Mesenchymal stem cell (in vitro differentiated cells and primary cell): ENCODE measurements around the gene MROH8.

Experiments used
- DNase-seq: peaks from one replicate; pipeline ENCODE4 v3.0.0-alpha.2; 2013
- H2AFZ ChIP-seq: one replicate; pipeline ENCODE4 v1.6.1; 2013; ENCODE audit warnings: low read depth, mild to moderate bottlenecking, control low read depth, inconsistent platforms, low read length, moderate library complexity
- H2AK5ac ChIP-seq: 2 replicates; pipeline ENCODE4 v1.6.1; 2013; ENCODE audit warnings: low read length, moderate library complexity, mild to moderate bottlenecking, inconsistent platforms; ENCODE audit not compliant: severe bottlenecking
- H2BK120ac ChIP-seq: one replicate; pipeline ENCODE4 v1.6.1; 2013; ENCODE audit warnings: low read depth, mild to moderate bottlenecking, inconsistent platforms, low read length, moderate library complexity
- H2BK12ac ChIP-seq, 2 experiments: one replicate each; pipeline ENCODE4 v1.6.1; 2013; ENCODE audit warnings: inconsistent platforms in 2 of 2, low read length in 2 of 2, mild to moderate bottlenecking in 2 of 2, moderate library complexity in 2 of 2, control low read depth in 1 of 2
- H2BK15ac ChIP-seq: one replicate; pipeline ENCODE4 v1.6.1; 2013; ENCODE audit warnings: mild to moderate bottlenecking, low read depth, inconsistent platforms; ENCODE audit not compliant: poor library complexity, severe bottlenecking
- H2BK5ac ChIP-seq: 2 replicates; pipeline ENCODE4 v1.6.1; 2013; ENCODE audit warnings: low read depth, mild to moderate bottlenecking, low read length, control low read depth, inconsistent platforms; ENCODE audit not compliant: poor library complexity, severe bottlenecking
- H3K14ac ChIP-seq, 2 experiments: one replicate each; pipeline ENCODE4 v1.6.1; 2013; ENCODE audit warnings: inconsistent platforms in 2 of 2, low read length in 2 of 2, control low read depth in 1 of 2, mild to moderate bottlenecking in 1 of 2, moderate library complexity in 1 of 2
- H3K18ac ChIP-seq, 2 experiments: one replicate each; pipeline ENCODE4 v1.6.1; 2013; ENCODE audit warnings: inconsistent platforms in 2 of 2, low read length in 2 of 2, control low read depth in 1 of 2, low read depth in 1 of 2, mild to moderate bottlenecking in 1 of 2
- H3K23ac ChIP-seq, 2 experiments: one replicate each; pipeline ENCODE4 v1.6.1; 2013; ENCODE audit warnings: inconsistent platforms in 2 of 2, low read length in 2 of 2, mild to moderate bottlenecking in 2 of 2, moderate library complexity in 2 of 2, control low read depth in 1 of 2
- H3K27ac ChIP-seq: 2 replicates; pipeline ENCODE4 v1.5.1; 2013; ENCODE audit warnings: mild to moderate bottlenecking, moderate library complexity, low read length, control low read depth, inconsistent platforms; ENCODE audit not compliant: poor library complexity, severe bottlenecking
- H3K27me3 ChIP-seq, 2 experiments: 2 replicates each; pipeline versions ENCODE4 v1.6.1 to v1.7.0; 2013; ENCODE audit warnings: low read length in 2 of 2, mild to moderate bottlenecking in 2 of 2, moderate library complexity in 2 of 2, control low read depth in 1 of 2, inconsistent platforms in 1 of 2; ENCODE audit not compliant: control insufficient read depth in 1 of 2, insufficient read depth in 1 of 2
- H3K36me3 ChIP-seq, 2 experiments: 2 replicates each; pipeline versions ENCODE4 v1.6.1 to v1.7.0; 2013; ENCODE audit warnings: low read length in 2 of 2, control low read depth in 1 of 2, inconsistent platforms in 1 of 2, low read depth in 1 of 2, mild to moderate bottlenecking in 1 of 2; ENCODE audit not compliant: insufficient read depth in 2 of 2, control insufficient read depth in 1 of 2
- H3K4ac ChIP-seq, 2 experiments: one replicate each; pipeline ENCODE4 v1.6.1; 2013; ENCODE audit warnings: inconsistent platforms in 2 of 2, low read length in 2 of 2, mild to moderate bottlenecking in 2 of 2, moderate library complexity in 2 of 2, control low read depth in 1 of 2, low read depth in 1 of 2
- H3K4me1 ChIP-seq: 2 replicates; pipeline ENCODE4 v1.6.1; 2013; ENCODE audit warnings: low read depth, low read length, control low read depth; ENCODE audit not compliant: control insufficient read depth, insufficient read depth
- H3K4me2 ChIP-seq: 2 replicates; pipeline ENCODE4 v1.6.1; 2013; ENCODE audit warnings: low read length, mild to moderate bottlenecking, inconsistent platforms; ENCODE audit not compliant: poor library complexity, severe bottlenecking
- H3K4me3 ChIP-seq, 2 experiments: 2 replicates each; pipeline versions ENCODE4 v1.5.1 to v1.7.0; 2013; ENCODE audit warnings: low read length in 2 of 2, mild to moderate bottlenecking in 2 of 2, control low read depth in 1 of 2, low read depth in 1 of 2; ENCODE audit not compliant: insufficient read depth in 1 of 2
- H3K79me1 ChIP-seq: replicated peaks from 2 replicates; pipeline ENCODE4 v1.6.1; 2013; ENCODE audit warnings: mild to moderate bottlenecking, control low read depth, low read length, inconsistent platforms; ENCODE audit not compliant: poor library complexity, severe bottlenecking
- H3K9ac ChIP-seq: 2 replicates; pipeline ENCODE4 v1.7.0; 2013; ENCODE audit warnings: mild to moderate bottlenecking, low read length, moderate library complexity
- H3K9me3 ChIP-seq: 2 replicates; pipeline ENCODE4 v1.7.0; 2013; ENCODE audit warnings: mild to moderate bottlenecking, low read length; ENCODE audit not compliant: control insufficient read depth
- H4K8ac ChIP-seq: one replicate; pipeline ENCODE4 v1.6.1; 2013; ENCODE audit warnings: inconsistent platforms, mild to moderate bottlenecking, low read length, moderate library complexity
- H4K91ac ChIP-seq: one replicate; pipeline ENCODE4 v1.6.1; 2013; ENCODE audit warnings: mild to moderate bottlenecking, low read length, inconsistent platforms
- WGBS: methylation state at CpG from one replicate; pipeline ENCODE4 v1.1.7; 2013; ENCODE audit warnings: mixed read lengths; 5-methylcytosine and 5-hydroxymethylcytosine counted together

The MROH8 gene

DNA sequence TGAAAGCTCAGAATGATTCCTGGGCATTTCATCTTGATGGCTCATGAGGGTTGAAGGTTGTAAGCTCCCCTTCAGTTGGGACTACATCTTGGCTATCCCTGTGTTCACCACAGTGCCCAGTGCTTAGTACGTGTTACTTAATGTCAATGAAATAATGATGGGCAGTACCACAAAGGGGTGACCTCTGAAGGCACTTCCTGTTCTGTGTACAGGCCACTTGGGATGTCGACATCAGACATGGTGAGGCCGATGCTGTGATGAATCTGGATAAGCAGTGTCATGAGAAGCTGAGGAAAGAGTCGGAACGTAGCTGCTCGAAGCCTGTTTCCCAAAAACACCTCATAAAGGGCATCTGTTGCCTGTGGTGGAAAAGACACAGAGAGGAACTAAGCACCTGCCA, 55.9 kb downstream of the MROH8 start:
- no peak overlapping the region for H2BK15ac ChIP-seq
- 77% methylated on average over 3 of the region's 6 CpGs for WGBS
- H3K4me2 ChIP-seq = no peak overlapping the region
- H3K4me3 ChIP-seq = no peak overlapping the region
- H3K4ac ChIP-seq = no peak overlapping the region
- no peak overlapping the region for H2BK5ac ChIP-seq
- H2AK5ac ChIP-seq = no peak overlapping the region
- no peak overlapping the region for H3K27ac ChIP-seq
- H3K27me3 ChIP-seq = no peaks in the 10 kb centered on the region
- H3K9ac ChIP-seq = no peak overlapping the region
- no peaks in the 10 kb centered on the region for H3K4me1 ChIP-seq
- no peak overlapping the region for H4K91ac ChIP-seq
- no peak overlapping the region for H2AFZ ChIP-seq
- no peaks in the 10 kb centered on the region for H3K9me3 ChIP-seq
- H2BK12ac ChIP-seq = no peak overlapping the region
- peak; percentile 9 for DNase-seq
- no peaks in the 10 kb centered on the region for H3K79me1 ChIP-seq
- H3K14ac ChIP-seq = no peak overlapping the region
- H2BK120ac ChIP-seq = no peak overlapping the region
- no peak overlapping the region for H3K23ac ChIP-seq
- H3K36me3 ChIP-seq = no peaks in the 10 kb centered on the region
- no peak overlapping the region for H4K8ac ChIP-seq
- no peak overlapping the region for H3K18ac ChIP-seq

DNA sequence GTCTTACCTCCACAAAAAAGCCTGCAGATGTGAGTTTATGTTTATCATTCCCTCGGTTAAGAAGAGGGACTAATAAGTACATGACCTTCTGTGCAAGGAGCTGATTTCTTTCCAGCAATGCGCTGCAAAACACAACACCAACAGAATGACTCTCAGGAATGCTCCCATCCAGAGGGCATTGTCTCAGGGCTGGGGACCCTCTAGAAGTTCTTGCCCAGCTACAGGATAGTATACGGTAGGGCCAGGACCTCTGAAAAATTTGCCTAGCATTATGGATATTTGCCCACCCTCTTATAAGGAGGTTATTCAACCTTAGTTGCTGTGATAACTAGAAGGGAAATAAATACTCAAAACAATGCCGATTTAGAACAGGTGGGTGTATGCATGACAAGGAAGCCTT, 58.9 kb downstream of the MROH8 start:
- no peaks in the 10 kb centered on the region for H3K79me1 ChIP-seq
- no peaks in the 10 kb centered on the region for H3K4me1 ChIP-seq
- H3K14ac ChIP-seq = no peak overlapping the region
- 89% methylated on average over 4 of the region's 4 CpGs for WGBS
- no peak overlapping the region for H4K8ac ChIP-seq
- no peaks in the 10 kb centered on the region for H3K36me3 ChIP-seq
- H3K9me3 ChIP-seq = no peaks in the 10 kb centered on the region
- no peak overlapping the region for H3K23ac ChIP-seq
- H2AK5ac ChIP-seq = no peak overlapping the region
- no peak overlapping the region for H3K27ac ChIP-seq
- no peak overlapping the region for H3K9ac ChIP-seq
- H3K4me3 ChIP-seq = no peak overlapping the region
- H2BK5ac ChIP-seq = no peak overlapping the region
- H3K4me2 ChIP-seq = no peak overlapping the region
- H3K4ac ChIP-seq = no peak overlapping the region
- no peak overlapping the region for H3K18ac ChIP-seq
- DNase-seq = no peak
- no peak overlapping the region for H2BK15ac ChIP-seq
- no peak overlapping the region for H2AFZ ChIP-seq
- H2BK12ac ChIP-seq = no peak overlapping the region
- H4K91ac ChIP-seq = no peak overlapping the region
- no peak overlapping the region for H2BK120ac ChIP-seq
- H3K27me3 ChIP-seq = no peaks in the 10 kb centered on the region

- H3K9ac ChIP-seq = no peak overlapping the region
- H3K4me2 ChIP-seq = no peak overlapping the region
- no peaks in the 10 kb centered on the region for H3K27me3 ChIP-seq
- H2BK5ac ChIP-seq = no peak overlapping the region
- no peak for DNase-seq
- no peaks in the 10 kb centered on the region for H3K4me1 ChIP-seq
- no peak overlapping the region for H4K8ac ChIP-seq
- H3K4me3 ChIP-seq = no peak overlapping the region
- no peak overlapping the region for H3K4ac ChIP-seq
- no peak overlapping the region for H4K91ac ChIP-seq
- H3K9me3 ChIP-seq = no peaks in the 10 kb centered on the region
- no peaks in the 10 kb centered on the region for H3K79me1 ChIP-seq
- no peak overlapping the region for H3K14ac ChIP-seq
- H2AK5ac ChIP-seq = no peak overlapping the region
- no peak overlapping the region for H3K23ac ChIP-seq
- H3K27ac ChIP-seq = no peak overlapping the region
- 87% methylated on average over 7 of the region's 7 CpGs for WGBS
- no peak overlapping the region for H3K18ac ChIP-seq
- no peak overlapping the region for H2BK120ac ChIP-seq
- no peak overlapping the region for H2BK15ac ChIP-seq
- H2AFZ ChIP-seq = no peak overlapping the region
- H3K36me3 ChIP-seq = no peaks in the 10 kb centered on the region
- H2BK12ac ChIP-seq = no peak overlapping the region
Observed at GRCh38 chr20:37119356-37120036, 59.9 kb downstream of the MROH8 start.

DNA sequence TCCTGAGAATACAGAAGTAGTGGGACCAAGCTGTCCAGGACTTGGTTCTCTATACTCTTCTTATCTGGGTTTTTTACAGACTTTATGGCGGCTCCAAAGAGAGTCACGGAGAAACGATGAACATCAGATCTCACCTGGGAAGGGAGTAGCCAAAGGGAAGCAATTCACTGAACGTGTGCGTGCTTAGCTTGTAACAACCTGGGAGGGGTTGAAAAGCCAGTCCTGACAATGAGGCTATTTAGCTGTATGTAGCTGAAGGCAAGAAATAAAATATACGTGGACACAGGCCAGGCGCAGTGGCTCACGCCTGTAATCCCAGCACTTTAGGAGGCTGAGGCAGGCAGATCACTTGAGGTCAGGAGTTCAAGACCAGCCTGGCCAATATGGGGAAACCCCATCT, 65.3 kb downstream of the MROH8 start:
- Histone ChIP-seq H2BK120ac (no peak overlapping the region), H3K4ac (no peak overlapping the region), H3K27me3 (no peaks in the 10 kb centered on the region), H4K91ac (no peak overlapping the region), H3K27ac (no peak overlapping the region), H2BK15ac (no peak overlapping the region), H3K4me2 (no peak overlapping the region), H3K79me1 (no peaks in the 10 kb centered on the region), H3K9ac (no peak overlapping the region), H3K4me1 (no peaks in the 10 kb centered on the region), H3K18ac (no peak overlapping the region), H2BK12ac (no peak overlapping the region), H2AFZ (no peak overlapping the region), H3K23ac (no peak overlapping the region), H2BK5ac (no peak overlapping the region), H3K14ac (no peak overlapping the region), H3K4me3 (no peak overlapping the region), H3K36me3 (no peaks in the 10 kb centered on the region), H2AK5ac (no peak overlapping the region), H3K9me3 (no peaks in the 10 kb centered on the region), H4K8ac (no peak overlapping the region)
- WGBS = 97% methylated on average over 8 of the region's 8 CpGs
- no peak for DNase-seq
